PC-3 (cell line): Measurements from ENCODE around the gene LGALS13.

Experiments
- EZH2 ChIP-seq: fragments of 300-600 bp; sonication (generic); IDR thresholded peaks from one replicate; pipeline ENCODE4 v1.6.1; 2017; ENCODE audit warnings: antibody characterized with exemption, mild to moderate bottlenecking, low read length; ENCODE audit not compliant: unreplicated experiment
- EZH2phosphoT487 ChIP-seq: fragments of 300-600 bp; sonication (generic); IDR thresholded peaks from 2 replicates; pipeline ENCODE4 v1.6.1; 2018; ENCODE audit warnings: mild to moderate bottlenecking, antibody characterized with exemption, low read length, borderline replicate concordance
- TF ChIP-seq, protein P1 (sequence below): fragments of 300-600 bp; sonication (generic); conservative IDR thresholded peaks from 2 replicates; pipeline ENCODE4 v1.5.1; 2017; ENCODE audit warnings: antibody characterized with exemption, low read depth, mild to moderate bottlenecking, low read length

DNA sequence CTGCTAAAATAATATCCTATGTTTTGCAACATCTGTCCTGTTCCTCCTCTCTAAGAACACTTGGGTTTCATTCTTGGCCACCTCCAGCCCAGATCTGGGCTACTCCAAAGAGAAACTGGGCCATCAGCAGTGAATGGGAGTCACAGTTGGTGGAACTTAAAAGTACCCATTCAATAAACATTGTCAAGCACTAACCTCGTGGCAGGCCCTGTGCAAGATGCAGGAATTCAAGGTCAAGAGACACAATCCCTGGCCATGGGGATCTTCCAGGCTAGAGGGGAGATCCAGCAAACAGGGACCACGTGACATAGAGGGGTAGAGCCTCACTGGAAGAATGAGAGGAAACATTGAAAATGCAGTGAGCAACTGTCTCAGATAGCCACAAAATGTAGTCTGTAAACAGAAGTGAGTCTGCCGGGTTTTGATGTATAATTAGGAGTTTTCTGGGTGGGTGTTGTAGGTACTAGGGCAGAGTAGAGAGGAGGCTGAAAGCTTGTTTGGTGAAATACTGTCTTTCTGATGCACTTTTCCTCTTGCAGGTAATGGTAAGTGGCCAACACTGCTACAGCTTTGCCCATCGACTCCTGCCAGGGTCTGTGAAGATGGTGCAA, 47.5 kb upstream of the LGALS13 start:
- TF ChIP-seq, protein P1, sequence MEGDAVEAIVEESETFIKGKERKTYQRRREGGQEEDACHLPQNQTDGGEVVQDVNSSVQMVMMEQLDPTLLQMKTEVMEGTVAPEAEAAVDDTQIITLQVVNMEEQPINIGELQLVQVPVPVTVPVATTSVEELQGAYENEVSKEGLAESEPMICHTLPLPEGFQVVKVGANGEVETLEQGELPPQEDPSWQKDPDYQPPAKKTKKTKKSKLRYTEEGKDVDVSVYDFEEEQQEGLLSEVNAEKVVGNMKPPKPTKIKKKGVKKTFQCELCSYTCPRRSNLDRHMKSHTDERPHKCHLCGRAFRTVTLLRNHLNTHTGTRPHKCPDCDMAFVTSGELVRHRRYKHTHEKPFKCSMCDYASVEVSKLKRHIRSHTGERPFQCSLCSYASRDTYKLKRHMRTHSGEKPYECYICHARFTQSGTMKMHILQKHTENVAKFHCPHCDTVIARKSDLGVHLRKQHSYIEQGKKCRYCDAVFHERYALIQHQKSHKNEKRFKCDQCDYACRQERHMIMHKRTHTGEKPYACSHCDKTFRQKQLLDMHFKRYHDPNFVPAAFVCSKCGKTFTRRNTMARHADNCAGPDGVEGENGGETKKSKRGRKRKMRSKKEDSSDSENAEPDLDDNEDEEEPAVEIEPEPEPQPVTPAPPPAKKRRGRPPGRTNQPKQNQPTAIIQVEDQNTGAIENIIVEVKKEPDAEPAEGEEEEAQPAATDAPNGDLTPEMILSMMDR = no peak
- TF ChIP-seq EZH2 (no peak), EZH2phosphoT487 (no peak)
